B cell (primary cell): Measurements from ENCODE around the gene TPSG1. TPM values are rescaled to one million over a fixed set of nuclear protein-coding genes. Genes with fewer than 3 reads are reported as not detected.

Source experiments
- ATAC-seq: fragments of 200-7000 bp; cut with Tn5 transposase; one replicate; pipeline ENCODE4 v1.10.0; 2021; ENCODE audit warnings: low read depth, mild to moderate bottlenecking, moderate number of reproducible peaks, moderate library complexity
- CTCF ChIA-PET: fragments of 350-600 bp; sonication (Branson Sonifier 250); formaldehyde crosslinking; loops from one replicate; lab custom pipeline; 2021; ENCODE audit warnings: antibody characterized with exemption, inconsistent platforms; lab: Charles Lee
- POLR2A ChIA-PET: fragments of 350-600 bp; sonication (Branson Sonifier 250); formaldehyde crosslinking; loops from one replicate; lab custom pipeline; 2021; ENCODE audit warnings: antibody characterized with exemption; lab: Charles Lee
- DNase-seq: peaks from one replicate; pipeline ENCODE4 v3.0.0; 2013
- H2AFZ ChIP-seq: 2 replicates; pipeline ENCODE4 v1.6.1; 2012; ENCODE audit warnings: mild to moderate bottlenecking, low read depth, low read length; ENCODE audit not compliant: insufficient read depth, poor library complexity, severe bottlenecking
- H3K27ac ChIP-seq, 2 donors: 1 replicate in 1 of 2; 2 replicates in 1 of 2; pipeline ENCODE4 v1.5.1; 2012 to 2013; ENCODE audit warnings: low read length in 2 of 2, mild to moderate bottlenecking in 2 of 2, moderate library complexity in 1 of 2
- H3K27me3 ChIP-seq, 4 experiments: fragments of 200-600 bp in 1 of 4; sonication (generic) in 1 of 4; replicated peaks in 1 of 4; 1 replicate in 2 of 4; 2 replicates in 2 of 4; pipeline versions ENCODE4 v1.6.1 to v1.7.0; 2013 to 2016; ENCODE audit warnings: low read length in 3 of 4, mild to moderate bottlenecking in 2 of 4, mixed read lengths in 1 of 4, moderate library complexity in 1 of 4; ENCODE audit not compliant: insufficient read depth in 4 of 4, control insufficient read depth in 3 of 4; ENCODE audit errors: control extremely low read depth in 1 of 4
- H3K36me3 ChIP-seq, 2 experiments: replicated peaks in 1 of 2; 1 replicate in 1 of 2; 2 replicates in 1 of 2; pipeline versions ENCODE4 v1.6.1 to v1.7.1; 2013; ENCODE audit warnings: low read length in 1 of 2; ENCODE audit not compliant: insufficient read depth in 2 of 2, control insufficient read depth in 1 of 2; ENCODE audit errors: control extremely low read depth in 1 of 2, extremely low read depth in 1 of 2
- H3K4me1 ChIP-seq, 2 donors: fragments of 200-600 bp in 1 of 2; sonication (generic) in 1 of 2; 1 replicate in 1 of 2; 2 replicates in 1 of 2; pipeline versions ENCODE4 v1.5.1 to v1.6.1; 2013 to 2017; ENCODE audit warnings: low read length in 2 of 2; ENCODE audit not compliant: control insufficient read depth in 2 of 2, insufficient read depth in 2 of 2
- H3K4me2 ChIP-seq: replicated peaks from 2 replicates; pipeline ENCODE3; 2012; ENCODE audit warnings: mild to moderate bottlenecking, low read depth, low read length; ENCODE audit not compliant: poor library complexity, severe bottlenecking
- H3K4me3 ChIP-seq, 5 experiments: fragments of 200-600 bp in 1 of 5; sonication (generic) in 1 of 5; 1 replicate in 3 of 5; 2 replicates in 2 of 5; pipeline versions ENCODE4 v1.5.1 to v1.7.0; 2011 to 2016; ENCODE audit warnings: low read length in 4 of 5, mild to moderate bottlenecking in 4 of 5, low read depth in 2 of 5, control low read depth in 1 of 5, moderate library complexity in 1 of 5; ENCODE audit not compliant: insufficient read depth in 1 of 5; ENCODE audit errors: control extremely low read depth in 1 of 5, extremely low read depth in 1 of 5
- H3K79me2 ChIP-seq: fragments of 200-600 bp; sonication (generic); one replicate; pipeline ENCODE4 v1.6.0; 2016; ENCODE audit warnings: low read length; ENCODE audit not compliant: control insufficient read depth, insufficient read depth
- H3K9ac ChIP-seq: fragments of 200-600 bp; sonication (generic); 2 replicates; pipeline ENCODE4 v1.6.1; 2017; ENCODE audit warnings: mild to moderate bottlenecking, low read length, moderate library complexity
- H3K9me3 ChIP-seq, 3 donors: one replicate each; pipeline versions ENCODE4 v1.6.1 to v1.7.1; 2013; ENCODE audit warnings: low read length in 2 of 3; ENCODE audit not compliant: control insufficient read depth in 2 of 3, insufficient read depth in 1 of 3; ENCODE audit errors: control extremely low read depth in 1 of 3
- H4K20me1 ChIP-seq: 2 replicates; pipeline ENCODE4 v1.6.0; 2012; ENCODE audit warnings: mild to moderate bottlenecking, low read length; ENCODE audit not compliant: insufficient read depth, control insufficient read depth, poor library complexity, severe bottlenecking
- H3K27ac Mint-ChIP-seq: one replicate; pipeline ENCODE4 v1.8.0; 2021; ENCODE audit warnings: mixed read lengths
- H3K27me3 Mint-ChIP-seq: one replicate; pipeline ENCODE4 v1.8.0; 2021; ENCODE audit warnings: mixed read lengths
- H3K4me1 Mint-ChIP-seq: one replicate; pipeline ENCODE4 v1.8.0; 2021; ENCODE audit warnings: mixed read lengths
- H3K4me3 Mint-ChIP-seq: one replicate; pipeline ENCODE4 v1.8.0; 2021; ENCODE audit warnings: mixed read lengths
- H3K9me3 Mint-ChIP-seq: one replicate; pipeline ENCODE4 v1.8.0; 2022; ENCODE audit warnings: mixed read lengths; ENCODE audit not compliant: insufficient read depth
- CTCF ChIP-seq: fragments of 200-600 bp; IDR thresholded peaks from one replicate; pipeline ENCODE4 v1.8.0; 2022; ENCODE audit warnings: antibody characterized with exemption, mild to moderate bottlenecking
- EZH2 ChIP-seq: IDR thresholded peaks from 2 replicates; pipeline ENCODE4 v1.6.1; 2012; ENCODE audit warnings: borderline replicate concordance, low read depth, mild to moderate bottlenecking, moderate library complexity, low read length; ENCODE audit not compliant: insufficient read depth, poor library complexity, severe bottlenecking
- WGBS: methylation state at CpG from one replicate; pipeline ENCODE4 v1.1.5; 2013; ENCODE audit warnings: missing lambda C conversion rate; ENCODE audit not compliant: insufficient coverage; 5-methylcytosine and 5-hydroxymethylcytosine counted together
- intact Hi-C: fragments of 100-400 bp; cut with micrococcal nuclease; formaldehyde crosslinking; loops from one replicate; pipeline ENCODE4 v1.10.0; 2022
- polyA plus RNA-seq: library from polyadenylated mRNA; depleted of rRNA; stranded (reverse); fragments of >200 nt; gene quantifications from 2 replicates; pipeline ENCODE4 v1.2.3, GENCODE V29; 2012
- total RNA-seq, 2 donors: library from RNA; stranded (reverse); fragments of 120-200 nt in 1 of 2; gene quantifications; 1 replicate in 1 of 2; 2 replicates in 1 of 2; pipeline versions ENCODE4 v1.2.3 to v1.2.4, GENCODE V29; 2013 to 2022

TPSG1 gene
- total and polyA plus RNA-seq, 2 donors (not counting 1 experiment from before 2014, with no cell fraction given) = not detected

- no peak overlapping the region for H3K27ac ChIP-seq
- H3K36me3 ChIP-seq = no peaks in the 10 kb centered on the region
- no peaks in the 10 kb centered on the region for H3K79me2 ChIP-seq
- no peak overlapping the region for H3K27ac Mint-ChIP-seq
- DNase-seq (no peak), ATAC-seq (no peak)
- H3K27me3 ChIP-seq = no peaks in the 10 kb centered on the region
- H3K4me1 Mint-ChIP-seq = no peaks in the 10 kb centered on the region
- H4K20me1 ChIP-seq = no peaks in the 10 kb centered on the region
- H3K4me3 Mint-ChIP-seq = no peak overlapping the region
- H3K27me3 Mint-ChIP-seq = no peaks in the 10 kb centered on the region
- H3K4me2 ChIP-seq = no peak overlapping the region
- TF ChIP-seq CTCF (no peak), EZH2 (no peak)
- WGBS = 83% methylated on average over 24 of the region's 24 CpGs
- H3K4me3 ChIP-seq = no peak overlapping the region
- no peak overlapping the region for H3K9ac ChIP-seq
- H3K9me3 ChIP-seq = no peaks in the 10 kb centered on the region
- H3K4me1 ChIP-seq = no peaks in the 10 kb centered on the region
- no peaks in the 10 kb centered on the region for H3K9me3 Mint-ChIP-seq
- intact Hi-C loops = no loop called here
- no peak overlapping the region for H2AFZ ChIP-seq
- CTCF ChIA-PET = no interaction called here
- POLR2A ChIA-PET = no interaction called here
These were observed 48.7 kb downstream of the TPSG1 start for GRCh38 chr16:1176280-1176897.

GRCh38 chr16:1175566-1176279, 49.3 kb downstream of the TPSG1 start:
- intact Hi-C loops = no loop called here
- 88% methylated on average over 29 of the region's 29 CpGs for WGBS
- no peaks in the 10 kb centered on the region for H3K4me1 ChIP-seq
- H3K4me3 ChIP-seq = no peak overlapping the region
- no peak overlapping the region for H3K9ac ChIP-seq
- no peaks in the 10 kb centered on the region for H3K9me3 ChIP-seq
- no peaks in the 10 kb centered on the region for H3K79me2 ChIP-seq
- H3K27ac ChIP-seq = no peak overlapping the region
- no peaks in the 10 kb centered on the region for H3K27me3 ChIP-seq
- no peaks in the 10 kb centered on the region for H4K20me1 ChIP-seq
- H3K27me3 Mint-ChIP-seq = no peaks in the 10 kb centered on the region
- H3K4me1 Mint-ChIP-seq = no peaks in the 10 kb centered on the region
- H3K4me3 Mint-ChIP-seq = no peak overlapping the region
- DNase-seq = no peak
- no peaks in the 10 kb centered on the region for H3K9me3 Mint-ChIP-seq
- no peak for ATAC-seq
- TF ChIP-seq EZH2 (no peak), CTCF (no peak)
- no peak overlapping the region for H2AFZ ChIP-seq
- H3K36me3 ChIP-seq = no peaks in the 10 kb centered on the region
- no peak overlapping the region for H3K4me2 ChIP-seq
- POLR2A ChIA-PET = no interaction called here
- H3K27ac Mint-ChIP-seq = no peak overlapping the region
- CTCF ChIA-PET = no interaction called here
